Dermis microvascular lymphatic vessel endothelial cell (primary cell): ENCODE measurements around the gene TBCB. TPM values are rescaled to one million over a fixed set of nuclear protein-coding genes. Genes with fewer than 3 reads are reported as not detected.
"Not testable (repeated sequence)": the region's sequence is repeated elsewhere in the genome, so short reads cannot be mapped to it uniquely, and the experiment has no call there.

Experiments used
- DNase-seq, 2 donors: peaks; one replicate each; pipeline versions ENCODE4 v3.0.0 to v3.0.0-alpha.2; 2010; ENCODE audit warnings: low read depth in 2 of 2
- total RNA-seq: library from RNA; depleted of rRNA; stranded (reverse); fragments of >200 nt; gene quantifications from 2 replicates; pipeline ENCODE4 v1.2.1, GENCODE V29; 2014

Gene TBCB, protein sequence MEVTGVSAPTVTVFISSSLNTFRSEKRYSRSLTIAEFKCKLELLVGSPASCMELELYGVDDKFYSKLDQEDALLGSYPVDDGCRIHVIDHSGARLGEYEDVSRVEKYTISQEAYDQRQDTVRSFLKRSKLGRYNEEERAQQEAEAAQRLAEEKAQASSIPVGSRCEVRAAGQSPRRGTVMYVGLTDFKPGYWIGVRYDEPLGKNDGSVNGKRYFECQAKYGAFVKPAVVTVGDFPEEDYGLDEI
- total RNA-seq, result 163 and 164 TPM in 2 replicates

DNA sequence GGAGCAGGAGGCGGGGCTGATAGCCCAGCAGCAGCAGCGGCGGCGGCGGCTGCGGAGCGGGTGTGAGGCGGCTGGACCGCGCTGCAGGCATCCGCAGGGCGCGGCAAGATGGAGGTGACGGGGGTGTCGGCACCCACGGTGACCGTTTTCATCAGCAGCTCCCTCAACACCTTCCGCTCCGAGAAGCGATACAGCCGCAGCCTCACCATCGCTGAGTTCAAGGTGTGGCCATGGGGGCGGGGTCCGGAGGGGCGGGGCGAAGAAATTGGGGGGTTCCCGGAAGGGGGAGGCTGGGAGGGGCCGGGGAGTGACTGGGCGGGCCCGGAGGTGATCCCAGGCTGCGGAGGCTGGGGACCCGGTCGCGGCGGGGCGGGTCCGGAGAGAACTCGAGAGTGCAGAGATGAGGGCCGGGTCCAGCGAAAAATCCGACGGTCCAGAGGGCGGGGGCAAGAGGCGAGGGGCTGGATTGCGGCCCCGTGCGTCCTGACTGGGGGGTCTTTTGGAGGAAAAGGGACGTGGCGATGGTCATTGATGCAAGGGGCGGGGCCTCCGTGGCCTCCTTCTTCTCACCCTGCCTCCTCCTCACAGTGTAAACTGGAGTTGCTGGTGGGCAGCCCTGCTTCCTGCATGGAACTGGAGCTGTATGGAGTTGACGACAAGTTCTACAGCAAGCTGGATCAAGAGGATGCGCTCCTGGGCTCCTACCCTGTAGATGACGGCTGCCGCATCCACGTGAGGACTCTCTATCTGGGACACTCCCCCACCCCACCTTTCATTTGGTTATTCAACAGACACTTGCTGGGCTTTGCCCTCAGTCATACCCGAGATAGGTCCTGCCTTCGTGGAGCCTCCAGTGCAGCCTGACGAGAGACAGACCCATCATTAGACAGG lies at the start of gene TBCB:
Gene TBCB, plus strand, starts transcription at position 16 of the 891 bp plus-strand sequence. Its CDS starts 93 bp downstream, at position 109.
- no peak for DNase-seq

DNA sequence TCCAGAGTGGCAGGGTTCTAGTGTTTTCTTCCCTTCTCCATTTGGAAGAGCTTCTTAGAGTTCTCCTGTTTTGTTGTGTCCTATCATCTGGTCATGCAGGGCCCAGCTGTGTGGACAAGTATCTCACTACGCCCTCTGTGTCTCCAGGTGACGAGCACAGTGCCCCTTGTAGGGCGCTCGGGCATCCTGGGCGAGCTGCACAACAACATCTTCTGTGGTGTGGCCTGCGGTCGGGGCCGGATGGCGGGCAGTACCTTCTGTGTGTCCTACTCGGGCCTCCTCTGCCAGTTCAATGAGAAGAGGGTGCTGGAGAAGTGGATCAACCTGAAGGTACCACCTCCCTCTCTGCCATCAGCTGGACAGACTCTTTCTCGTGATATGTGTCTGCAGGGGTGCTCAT lies 47.6 kb upstream of the TBCB start:
- no peak for DNase-seq

DNA sequence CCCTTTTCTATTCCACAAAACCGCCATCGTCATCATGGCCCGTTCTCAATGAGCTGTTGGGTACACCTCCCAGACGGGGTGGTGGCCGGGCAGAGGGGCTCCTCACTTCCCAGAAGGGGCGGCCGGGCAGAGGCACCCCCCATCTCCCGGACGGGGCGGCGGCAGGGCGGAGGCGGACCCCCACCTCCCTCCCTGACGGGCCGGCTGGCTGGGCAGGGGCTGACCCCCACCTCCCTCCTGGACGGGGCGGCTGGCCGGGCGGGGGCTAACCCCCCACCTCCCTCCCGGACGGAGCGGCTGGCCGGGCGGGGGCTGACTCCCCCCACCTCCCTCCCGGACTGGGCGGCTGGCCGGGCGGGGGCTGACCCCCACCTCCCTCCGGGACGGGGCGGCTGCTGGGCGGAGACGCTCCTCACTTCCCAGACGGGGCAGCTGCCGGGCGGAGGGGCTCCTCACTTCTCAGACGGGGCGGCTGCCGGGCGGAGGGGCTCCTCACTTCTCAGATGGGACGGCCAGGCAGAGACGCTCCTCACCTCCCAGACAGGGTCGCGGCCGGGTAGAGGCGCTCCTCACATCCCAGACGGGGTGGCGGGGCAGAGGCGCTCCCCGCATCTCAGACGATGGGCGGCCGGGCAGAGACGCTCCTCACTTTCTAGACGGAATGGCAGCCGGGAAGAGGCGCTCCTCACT lies 46.3 kb upstream of the TBCB start:
- not testable (repeated sequence) for DNase-seq

DNA sequence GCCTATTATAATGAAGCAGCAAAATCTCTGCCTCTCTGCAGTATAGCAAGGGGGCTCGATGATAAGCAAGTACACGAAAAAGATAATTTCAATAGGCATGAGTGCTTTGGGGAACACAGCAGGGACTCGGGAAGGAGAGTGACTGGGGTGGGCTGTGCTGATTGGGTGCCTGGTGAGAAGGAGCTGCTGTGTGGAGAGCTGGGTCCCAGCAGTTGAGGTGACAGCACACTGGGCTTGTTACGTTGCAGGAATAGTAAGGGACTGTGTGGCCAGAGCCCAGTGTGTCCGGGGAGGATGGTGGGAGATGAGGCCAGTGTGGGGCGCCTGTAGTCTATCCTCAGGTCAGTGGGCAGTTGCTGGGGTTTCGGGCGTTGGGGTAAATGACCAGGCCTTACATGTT lies 43.2 kb upstream of the TBCB start:
- DNase-seq, result no peak

DNA sequence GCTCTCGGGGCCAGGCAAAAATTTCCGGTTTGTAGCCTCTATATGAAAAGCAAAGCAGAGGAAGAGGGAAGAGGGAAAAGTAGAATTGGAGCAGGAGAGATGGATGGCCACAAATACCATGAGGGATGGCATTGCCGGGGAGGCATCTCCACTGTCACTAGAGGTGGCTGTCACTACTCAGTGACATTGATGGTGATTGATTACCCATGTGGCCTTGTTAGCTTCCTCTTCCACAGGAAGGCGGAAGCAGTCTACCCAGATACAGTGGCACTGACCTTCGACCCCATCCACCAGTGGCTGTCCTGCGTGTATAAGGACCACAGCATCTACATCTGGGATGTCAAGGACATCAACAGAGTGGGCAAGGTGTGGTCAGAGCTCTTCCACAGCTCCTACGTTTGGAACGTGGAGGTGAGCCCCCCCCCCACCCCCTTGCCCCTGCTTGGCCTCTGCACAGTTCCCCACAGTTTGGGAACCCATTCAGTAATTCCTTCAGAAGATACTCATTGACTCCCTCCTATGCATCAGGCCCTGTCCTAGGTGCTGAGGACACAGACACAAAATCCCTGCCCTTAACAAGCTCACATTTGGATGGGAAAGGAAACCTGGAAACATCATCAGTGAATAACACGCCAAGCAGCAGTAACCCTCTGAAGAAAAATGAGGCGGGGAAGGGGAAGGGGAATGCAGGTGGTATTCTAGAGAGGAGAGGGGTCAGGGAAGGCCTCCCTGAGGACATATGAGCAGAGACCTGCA lies 42.0 kb upstream of the TBCB start:
- DNase-seq, result no peak

DNA sequence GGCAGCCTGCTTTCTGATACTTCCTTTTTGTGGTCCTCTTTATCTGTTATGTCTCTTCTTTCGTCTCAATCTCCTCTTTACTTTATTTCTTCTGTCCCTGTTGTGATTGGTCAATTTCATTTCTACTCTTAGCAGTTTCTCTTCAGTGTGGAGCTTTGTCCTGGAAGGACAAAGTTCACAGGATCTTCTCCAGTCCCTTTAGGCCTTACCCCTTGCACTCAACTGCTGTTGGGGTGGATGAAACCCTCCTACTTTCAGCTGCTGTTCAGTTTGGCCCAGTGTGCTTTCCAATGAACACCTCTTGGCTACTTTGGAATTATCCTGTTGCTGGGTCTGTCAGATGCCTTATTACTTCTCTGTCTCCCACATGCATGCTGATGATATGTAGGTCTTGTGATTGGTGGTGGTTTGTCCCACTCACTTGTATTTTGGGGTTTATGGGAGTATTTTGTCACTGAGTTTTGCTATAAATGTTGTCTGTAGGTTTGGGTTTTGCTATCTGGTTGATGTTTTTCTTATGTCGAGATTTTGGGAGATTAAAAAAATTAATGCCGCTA lies 35.8 kb upstream of the TBCB start:
- DNase-seq, result no peak

DNA sequence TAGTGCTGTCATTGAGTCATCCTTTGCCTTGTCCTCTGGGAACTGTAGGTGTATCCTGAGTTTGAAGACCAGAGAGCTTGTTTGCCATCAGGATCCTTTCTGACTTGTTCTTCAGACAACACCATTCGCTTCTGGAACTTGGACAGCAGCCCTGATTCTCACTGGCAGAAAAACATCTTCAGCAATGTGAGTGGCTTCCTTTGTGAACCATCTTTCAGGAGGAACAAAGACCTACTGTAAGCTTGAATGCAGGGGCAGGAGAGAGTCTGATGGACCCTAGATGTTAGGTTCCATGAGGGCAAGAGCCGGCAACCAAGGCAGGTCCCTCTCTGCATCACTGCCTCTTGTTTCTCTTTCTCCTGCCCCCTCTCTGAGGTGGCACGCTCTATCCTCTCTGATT lies 33.9 kb upstream of the TBCB start:
- no peak for DNase-seq

DNA sequence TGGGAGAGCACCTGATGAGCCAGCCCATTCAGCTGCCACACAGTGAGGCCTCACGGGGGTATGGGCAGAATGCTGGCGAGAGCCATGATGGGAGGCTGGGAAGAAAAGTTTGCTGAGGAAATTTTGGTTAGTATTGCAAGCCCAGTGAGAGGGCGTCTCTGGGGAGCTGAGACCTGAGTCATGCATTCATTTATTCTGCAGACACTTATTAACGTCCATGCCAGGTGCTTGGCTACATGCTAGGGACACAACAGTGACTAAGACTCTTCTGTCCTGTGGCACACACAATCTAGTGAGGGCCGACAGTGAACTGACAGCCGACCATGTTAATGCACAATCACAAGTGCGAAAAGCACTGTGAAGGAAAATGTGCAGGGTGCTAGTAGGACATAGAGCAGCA lies 33.4 kb upstream of the TBCB start:
- no peak for DNase-seq

DNA sequence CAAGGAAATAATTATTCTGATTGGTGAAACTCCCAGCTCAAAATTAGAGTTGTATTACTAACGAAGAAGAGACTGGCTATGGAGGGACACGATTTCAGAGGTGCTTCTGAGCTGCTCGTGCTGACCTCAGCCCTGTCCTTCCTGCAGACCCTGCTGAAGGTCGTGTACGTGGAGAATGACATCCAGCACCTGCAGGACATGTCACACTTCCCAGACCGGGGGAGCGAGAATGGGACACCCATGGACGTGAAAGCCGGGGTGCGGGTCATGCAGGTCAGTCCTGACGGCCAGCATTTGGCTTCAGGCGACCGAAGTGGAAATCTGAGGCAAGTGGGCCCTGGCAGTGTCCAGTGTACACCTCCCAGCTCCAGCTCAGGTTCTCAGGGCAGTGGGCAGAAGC lies 32.4 kb upstream of the TBCB start:
- no peak for DNase-seq

DNA sequence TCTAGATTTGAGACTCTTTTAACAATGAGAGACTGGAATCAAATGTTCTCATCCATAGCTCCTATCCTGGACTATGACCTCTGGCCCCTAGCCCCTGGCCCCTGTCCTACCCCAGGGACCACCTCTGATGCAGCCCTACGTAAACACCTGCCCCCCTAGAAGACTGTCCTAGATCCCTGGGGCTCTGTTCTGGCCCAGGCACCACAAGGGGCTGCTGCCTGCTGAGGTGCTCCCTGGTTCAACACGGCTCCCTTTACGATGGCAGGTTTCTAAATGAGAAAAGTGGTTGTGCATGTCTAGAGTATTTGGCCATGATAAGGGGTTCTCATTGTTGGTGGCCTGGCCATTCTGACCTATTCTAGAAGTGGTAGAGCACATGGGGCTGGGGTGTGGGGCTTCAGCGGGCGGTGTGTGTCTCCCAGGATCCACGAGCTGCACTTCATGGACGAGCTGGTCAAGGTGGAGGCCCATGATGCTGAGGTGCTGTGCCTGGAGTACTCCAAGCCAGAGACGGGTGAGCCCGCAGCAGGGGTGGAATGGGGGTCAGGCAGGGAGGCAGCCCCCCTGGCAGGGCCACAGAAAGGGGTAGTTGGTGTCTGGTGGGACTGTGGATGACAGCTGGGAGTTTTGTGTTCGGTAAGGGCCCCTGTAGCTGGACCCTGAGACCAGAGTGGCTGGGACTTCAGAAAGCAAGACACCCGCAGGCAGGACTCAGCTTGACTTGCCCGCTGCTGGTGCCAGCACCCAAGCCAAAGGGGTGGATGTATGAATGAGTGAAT lies 30.8 kb upstream of the TBCB start:
- DNase-seq, result no peak

DNA sequence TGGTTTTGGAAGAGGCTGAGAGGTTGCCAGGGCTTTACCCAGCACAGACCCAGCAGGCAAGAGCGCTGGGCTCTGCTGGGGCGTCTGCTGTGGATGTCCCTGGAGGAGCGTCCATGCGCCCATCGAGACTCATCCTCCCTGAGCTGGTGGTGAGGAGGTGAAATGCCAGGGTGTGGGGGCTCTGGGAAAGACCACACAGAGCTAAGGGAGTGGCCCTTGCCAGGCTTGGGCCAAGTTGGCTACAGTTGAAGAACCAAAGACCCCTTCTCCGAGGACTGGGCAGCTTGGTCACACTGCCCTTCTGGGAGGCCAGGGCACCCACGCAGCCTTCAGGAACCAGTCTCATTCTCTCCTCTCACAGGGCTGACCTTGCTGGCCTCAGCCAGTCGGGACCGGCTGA lies 28.9 kb upstream of the TBCB start:
- no peak for DNase-seq

DNA sequence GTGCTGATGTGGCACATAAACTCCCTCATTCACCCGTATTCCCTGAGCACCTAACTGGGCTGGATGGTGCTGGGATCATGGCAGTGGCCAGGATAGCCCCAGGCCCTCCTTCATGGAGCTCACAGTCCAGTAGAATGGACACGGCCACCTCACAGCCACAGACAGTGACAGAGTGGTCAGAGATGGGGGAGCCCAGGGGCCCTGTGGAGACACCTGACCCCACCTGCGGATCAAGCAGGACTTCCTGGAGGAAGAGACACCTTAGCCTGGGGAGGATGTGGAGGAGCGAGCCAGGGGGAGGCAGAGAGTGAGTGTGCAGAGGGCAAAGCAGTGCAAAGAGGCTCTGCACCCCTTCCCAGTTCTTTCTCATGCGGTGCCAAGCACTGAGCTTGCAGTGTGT lies 25.4 kb upstream of the TBCB start:
- DNase-seq, result no peak

DNA sequence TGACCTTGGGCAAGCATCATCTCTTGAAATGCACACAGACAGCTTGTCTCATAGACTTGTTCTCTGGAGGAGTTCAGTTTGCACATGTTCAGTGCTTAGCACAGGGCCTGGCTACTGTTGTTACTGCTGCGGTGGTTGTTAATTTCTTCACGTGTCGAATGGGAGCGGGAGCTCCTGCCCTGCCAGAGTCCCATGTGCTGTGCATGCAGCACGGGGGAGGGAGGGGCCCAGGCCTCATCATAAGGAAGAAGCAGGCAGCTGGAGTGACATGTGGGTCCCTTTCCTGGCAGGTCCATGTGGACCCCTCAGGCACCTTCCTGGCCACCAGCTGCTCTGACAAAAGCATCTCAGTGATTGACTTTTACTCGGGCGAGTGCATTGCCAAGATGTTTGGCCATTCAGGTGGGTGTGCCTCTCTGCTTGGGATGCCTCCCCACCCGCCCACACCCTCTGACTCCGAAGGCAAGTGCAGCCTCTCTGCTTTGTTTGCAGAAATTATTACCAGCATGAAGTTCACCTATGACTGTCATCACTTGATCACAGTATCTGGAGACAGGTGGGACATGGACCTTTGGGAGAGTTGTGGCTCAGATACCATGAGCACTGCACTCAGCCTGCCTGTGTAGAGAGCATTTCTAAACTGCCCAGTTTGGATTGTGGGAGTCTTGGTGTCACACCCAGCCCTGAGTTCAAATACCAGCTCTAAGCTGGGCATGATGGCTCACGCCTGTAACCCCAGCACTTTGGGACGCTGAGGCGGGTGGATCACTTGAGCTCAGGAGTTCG lies 24.2 kb upstream of the TBCB start:
- no peak for DNase-seq

DNA sequence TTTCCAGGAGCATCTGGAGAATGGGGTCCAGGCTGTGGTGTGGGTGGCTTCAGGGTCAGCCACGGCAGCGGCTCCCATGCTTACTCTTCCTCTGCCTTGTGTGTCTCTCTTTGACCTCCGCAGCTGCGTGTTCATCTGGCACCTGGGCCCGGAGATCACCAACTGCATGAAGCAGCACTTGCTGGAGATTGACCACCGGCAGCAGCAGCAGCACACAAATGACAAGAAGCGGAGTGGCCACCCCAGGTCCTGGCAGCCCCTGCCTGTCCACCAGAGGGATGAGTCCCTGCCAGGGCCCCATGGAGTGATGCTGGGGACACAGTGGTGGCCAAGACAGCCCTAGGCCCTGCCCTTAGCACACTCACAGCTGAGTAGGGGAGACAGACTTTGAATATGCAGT lies 22.7 kb upstream of the TBCB start:
- no peak for DNase-seq

DNA sequence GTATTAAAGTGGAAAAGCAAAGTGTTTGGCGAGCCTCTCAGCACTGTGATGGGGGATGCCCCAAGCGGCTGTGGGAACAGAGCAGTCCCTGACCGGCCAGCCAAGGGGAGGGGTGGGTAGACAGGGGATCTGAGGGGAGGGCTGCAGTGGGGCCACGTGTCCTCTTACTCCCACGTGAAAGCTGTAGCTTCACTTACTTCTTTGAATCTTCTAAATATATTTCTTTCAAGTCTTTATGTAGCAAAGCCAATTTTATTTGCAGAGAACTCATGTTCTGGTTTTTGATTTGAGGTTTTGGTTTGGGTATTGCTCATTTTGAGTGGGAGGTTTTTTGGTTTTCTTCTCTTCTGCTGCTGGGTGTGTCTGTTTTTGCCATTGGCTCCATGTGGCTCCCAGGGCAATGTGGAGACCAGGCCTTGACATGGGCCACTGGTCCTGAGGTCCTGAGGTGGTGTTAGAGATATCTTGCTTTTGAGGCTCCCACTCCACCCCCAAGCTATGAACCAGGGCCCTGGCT lies 22.1 kb upstream of the TBCB start:
- DNase-seq, result no peak

DNA sequence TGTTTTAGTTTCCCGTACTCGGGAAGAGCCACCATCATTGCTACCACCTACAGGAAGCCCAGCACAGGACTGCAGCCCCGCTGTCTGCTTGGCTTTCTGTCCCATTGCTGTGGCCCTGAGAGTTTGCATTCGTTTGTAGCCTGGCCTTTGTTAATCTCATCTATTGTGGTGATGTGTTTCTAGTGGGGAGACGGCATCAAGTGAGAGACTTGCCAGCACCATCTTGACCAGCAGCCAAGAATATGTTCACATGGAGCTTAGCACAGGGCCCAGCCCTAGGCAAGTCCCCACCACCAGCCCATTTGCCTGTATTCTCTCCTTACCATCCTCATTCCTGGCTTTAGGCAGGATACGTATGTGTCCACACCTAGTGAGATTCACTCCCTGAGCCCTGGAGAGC lies 21.6 kb upstream of the TBCB start:
- no peak for DNase-seq

DNA sequence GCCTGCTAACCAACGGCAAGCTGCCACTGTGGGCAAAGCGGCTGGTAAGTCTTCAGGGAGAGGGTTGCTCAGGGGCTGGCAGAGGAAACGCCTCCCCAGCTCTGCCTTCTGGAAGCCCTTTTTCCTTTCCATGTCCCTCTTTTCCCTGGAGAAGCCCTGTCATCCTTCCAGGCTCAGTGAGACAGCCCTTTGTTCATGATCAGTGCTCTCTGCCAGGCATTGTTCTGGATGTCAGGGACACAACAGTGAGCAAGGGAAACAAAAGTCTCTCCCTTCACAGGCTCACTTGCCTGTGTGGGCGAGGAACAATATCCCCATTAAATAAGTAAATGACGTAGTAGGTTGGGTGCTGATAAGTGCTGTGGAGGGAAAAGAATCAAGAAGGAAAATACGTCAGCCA lies 18.2 kb upstream of the TBCB start:
- peak in 1 of 2 donors; percentile 32 for DNase-seq

DNA sequence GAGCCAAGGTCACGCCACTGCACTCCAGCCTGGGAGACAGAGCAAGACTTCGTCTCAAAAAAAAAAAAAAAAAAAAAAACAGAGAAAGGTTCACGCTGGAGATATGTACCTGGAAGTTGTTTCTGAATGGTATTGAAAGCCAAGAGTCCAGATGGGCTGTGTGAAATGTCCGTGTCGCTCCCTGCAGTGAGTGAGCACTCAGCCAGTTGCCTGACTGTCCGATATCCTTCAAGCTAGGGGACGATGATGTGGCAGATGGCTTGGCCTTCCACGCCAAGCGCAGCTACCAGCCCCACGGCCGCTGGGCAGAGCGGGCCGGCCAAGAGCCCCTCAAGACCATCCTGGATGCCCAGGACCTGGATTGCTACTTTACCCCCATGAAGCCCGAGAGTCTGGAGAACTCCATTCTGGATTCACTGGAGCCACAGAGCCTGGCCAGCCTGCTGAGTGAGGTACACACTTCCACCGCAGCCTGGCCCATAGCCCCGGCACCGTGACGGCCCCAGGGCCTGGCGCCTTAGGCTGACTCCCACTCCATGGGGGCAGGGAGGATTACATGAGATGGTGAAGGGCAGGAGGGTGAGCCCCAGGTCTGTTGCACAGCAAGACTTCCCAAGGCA lies 16.0 kb upstream of the TBCB start:
- DNase-seq, result no peak

DNA sequence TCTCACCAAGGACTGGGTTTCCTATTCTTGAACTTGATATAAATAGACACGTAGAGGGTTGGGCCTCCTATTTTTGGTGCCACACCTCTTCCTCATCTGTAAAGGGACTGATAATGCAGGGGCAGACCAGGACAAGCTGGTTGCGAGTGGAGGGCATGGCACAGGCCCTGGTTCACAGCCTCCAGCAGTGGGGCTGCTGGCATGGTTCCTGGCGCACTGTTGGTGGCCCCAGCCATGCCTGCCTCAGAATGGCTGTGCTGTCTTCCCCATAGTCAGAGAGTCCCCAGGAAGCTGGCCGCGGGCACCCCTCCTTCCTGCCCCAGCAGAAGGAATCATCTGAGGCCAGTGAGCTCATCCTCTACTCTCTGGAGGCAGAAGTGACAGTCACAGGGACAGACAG lies 14.8 kb upstream of the TBCB start:
- DNase-seq, result no peak
